Stomach (tissue), 4 donors: ENCODE results near the gene EHHADH.

Experiments
- EP300 ChIP-seq: sonication (generic); formaldehyde crosslinking; IDR thresholded peaks from one replicate; pipeline ENCODE4 v1.6.1; 2017; ENCODE audit warnings: antibody characterized with exemption
- POLR2A ChIP-seq, 4 donors: fragments of 450-650 bp; IDR thresholded peaks; one replicate each; pipeline ENCODE4 v1.6.1; 2016; ENCODE audit warnings: antibody characterized with exemption in 4 of 4, control low read depth in 2 of 4, mild to moderate bottlenecking in 1 of 4, moderate library complexity in 1 of 4
- POLR2AphosphoS5 ChIP-seq, 3 donors: sonication (generic); formaldehyde crosslinking; IDR thresholded peaks; one replicate each; pipeline ENCODE4 v1.6.1; 2016; ENCODE audit warnings: antibody characterized with exemption in 3 of 3
- TF ChIP-seq, protein P1 (sequence below), 7 experiments: fragments of 450-650 bp in 4 of 7; fragments of 200-600 bp in 3 of 7; sonication (generic) in 3 of 7; IDR thresholded peaks; one replicate each; pipeline ENCODE4 v1.5.1; 2016 to 2019; ENCODE audit warnings: antibody characterized with exemption in 7 of 7, control low read depth in 2 of 7, mild to moderate bottlenecking in 1 of 7

- TF ChIP-seq, protein P1, sequence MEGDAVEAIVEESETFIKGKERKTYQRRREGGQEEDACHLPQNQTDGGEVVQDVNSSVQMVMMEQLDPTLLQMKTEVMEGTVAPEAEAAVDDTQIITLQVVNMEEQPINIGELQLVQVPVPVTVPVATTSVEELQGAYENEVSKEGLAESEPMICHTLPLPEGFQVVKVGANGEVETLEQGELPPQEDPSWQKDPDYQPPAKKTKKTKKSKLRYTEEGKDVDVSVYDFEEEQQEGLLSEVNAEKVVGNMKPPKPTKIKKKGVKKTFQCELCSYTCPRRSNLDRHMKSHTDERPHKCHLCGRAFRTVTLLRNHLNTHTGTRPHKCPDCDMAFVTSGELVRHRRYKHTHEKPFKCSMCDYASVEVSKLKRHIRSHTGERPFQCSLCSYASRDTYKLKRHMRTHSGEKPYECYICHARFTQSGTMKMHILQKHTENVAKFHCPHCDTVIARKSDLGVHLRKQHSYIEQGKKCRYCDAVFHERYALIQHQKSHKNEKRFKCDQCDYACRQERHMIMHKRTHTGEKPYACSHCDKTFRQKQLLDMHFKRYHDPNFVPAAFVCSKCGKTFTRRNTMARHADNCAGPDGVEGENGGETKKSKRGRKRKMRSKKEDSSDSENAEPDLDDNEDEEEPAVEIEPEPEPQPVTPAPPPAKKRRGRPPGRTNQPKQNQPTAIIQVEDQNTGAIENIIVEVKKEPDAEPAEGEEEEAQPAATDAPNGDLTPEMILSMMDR (IDR thresholded peaks at IDR 0.05): no peak
- TF ChIP-seq POLR2AphosphoS5 (IDR thresholded peaks at IDR 0.05) (no peak), POLR2A (IDR thresholded peaks at IDR 0.05) (no peak), EP300 (no peak)
Measured at GRCh38 chr3:185151101-185151963, 102.5 kb downstream of the EHHADH start.
